Pancreas (tissue), 10 donors: Measurements from ENCODE around the gene JAKMIP1. TPM values are rescaled to one million over a fixed set of nuclear protein-coding genes. Genes with fewer than 3 reads are reported as not detected.

ENCODE experiments used
- ATAC-seq, 4 donors: fragments of 200-7000 bp; cut with Tn5 transposase; one replicate each; pipeline versions ENCODE4 v1.8.0 to v1.9.1; 2020; ENCODE audit warnings: mild to moderate bottlenecking in 4 of 4, moderate library complexity in 4 of 4
- DNase-seq, 6 donors: peaks; one replicate each; pipeline ENCODE4 v3.0.0-alpha.2; 2020
- FAIRE-seq: peaks from 2 replicates; lab custom pipeline; 2012; peaks lifted over from hg19 to GRCh38; lab: Jason Lieb, UNC
- H3K27ac ChIP-seq, 4 donors: fragments of 200-600 bp; sonication (generic); 1 replicate in 3 of 4; 2 replicates in 1 of 4; pipeline versions ENCODE4 v1.5.0 to v1.8.0; 2020
- H3K27me3 ChIP-seq, 4 donors: fragments of 200-600 bp; one replicate each; pipeline ENCODE4 v1.8.0; 2021
- H3K36me3 ChIP-seq, 3 donors: fragments of 200-600 bp; sonication (generic) in 1 of 3; one replicate each; pipeline versions ENCODE4 v1.5.0 to v1.8.0; 2020 to 2021
- H3K4me1 ChIP-seq, 3 donors: fragments of 200-600 bp; one replicate each; pipeline ENCODE4 v1.8.0; 2021
- H3K4me3 ChIP-seq, 4 donors: fragments of 200-600 bp; sonication (generic) in 2 of 4; one replicate each; pipeline versions ENCODE4 v1.5.0 to v1.8.0; 2020 to 2021
- H3K9me3 ChIP-seq, 4 donors: fragments of 200-600 bp; one replicate each; pipeline ENCODE4 v1.8.0; 2021
- CTCF ChIP-seq, 4 donors: fragments of 200-600 bp; sonication (generic) in 3 of 4; IDR thresholded peaks; one replicate each; pipeline versions ENCODE4 v1.5.0 to v1.8.0; 2021; ENCODE audit warnings: antibody characterized with exemption in 4 of 4
- WGBS, 2 donors: extraction: QIAGEN DNeasy Blood & Tissue Kit; methylation state at CpG; one replicate each; pipeline ENCODE4 v1.1.7; 2013; 5-methylcytosine and 5-hydroxymethylcytosine counted together
- intact Hi-C, 3 donors: fragments of 100-400 bp; cut with DNase I; formaldehyde crosslinking; loops; one replicate each; pipeline versions ENCODE4 v1.11.1 to v1.14.2; 2022
- polyA plus RNA-seq, 2 donors: library from polyadenylated mRNA; stranded (reverse); fragments of 200-250 nt; gene quantifications; one replicate each; pipeline ENCODE4 v1.2.3, GENCODE V29; 2013
- total RNA-seq, 6 donors: library from RNA; stranded (reverse); fragmentation: NEBNext Ultra II Directional in 4 of 6; extraction: Animal tissue kit (Norgen Biotek cat#: 25700) in 4 of 6; gene quantifications; one replicate each; pipeline versions ENCODE4 v1.2.1 to v1.2.4, GENCODE V29; 2021 to 2023
- donor health status: healthy with polysubstance abuse.
- donor health status: DM: no; HTN: no; CAD: no; lungs with moderate emphysema.
- donor health status: DM: no; HTN: no; CAD: no.
- donor health status: control.
- donor health status: control.
- donor health status: Bipolar disorder and iron deficiency.
- donor health status: DM: yes; HTN: yes; CAD: no.
- donor health status: DM: no; HTN: no; CAD: no.
- donor health status: DM: no; HTN: no; CAD: no.
- donor health status: DM: yes; HTN: yes; CAD: no.

Gene JAKMIP1
- total and polyA plus RNA-seq, 8 donors = 0.16 to 4.3 (median 0.59) TPM

- no peak for TF ChIP-seq CTCF (IDR thresholded peaks at IDR 0.05)
- no peak for FAIRE-seq
- DNase-seq = no peak
- ATAC-seq = no peak
- no peak overlapping the region for H3K27ac ChIP-seq
- 56 to 61% methylated on average over 18 of the region's 18 CpGs for WGBS, 2 donors
- no peaks in the 10 kb centered on the region for H3K4me1 ChIP-seq
- intact Hi-C loops = loop anchor here in 1 of 3 donors (10.0 kb wide), 1 partner anchor 81 kb away; no protein-coding TSS in a partner anchor
- H3K4me3 ChIP-seq = no peak overlapping the region
- no peaks in the 10 kb centered on the region for H3K36me3 ChIP-seq
- no peaks in the 10 kb centered on the region for H3K27me3 ChIP-seq
- H3K9me3 ChIP-seq = no peaks in the 10 kb centered on the region
Measured at GRCh38 chr4:6085691-6086628, 114.4 kb downstream of the JAKMIP1 start.

GRCh38 chr4:6085028-6085690 lies 115.2 kb downstream of the JAKMIP1 start:
- DNase-seq = no peak
- H3K27ac ChIP-seq = no peak overlapping the region
- ATAC-seq = no peak
- no peak for FAIRE-seq
- intact Hi-C loops = loop anchor here in 1 of 3 donors (10.0 kb wide), 1 partner anchor 80 kb away; no protein-coding TSS in a partner anchor
- no peaks in the 10 kb centered on the region for H3K36me3 ChIP-seq
- no peaks in the 10 kb centered on the region for H3K4me1 ChIP-seq
- TF ChIP-seq CTCF (IDR thresholded peaks at IDR 0.05) = no peak
- H3K4me3 ChIP-seq = no peak overlapping the region
- 76 to 77% methylated on average over 16 of the region's 16 CpGs for WGBS, 2 donors
- no peaks in the 10 kb centered on the region for H3K9me3 ChIP-seq
- no peaks in the 10 kb centered on the region for H3K27me3 ChIP-seq

- H3K4me3 ChIP-seq = no peak overlapping the region
- TF ChIP-seq CTCF (IDR thresholded peaks at IDR 0.05) = no peak
- H3K27ac ChIP-seq = no peak overlapping the region
- no peaks in the 10 kb centered on the region for H3K27me3 ChIP-seq
- no peaks in the 10 kb centered on the region for H3K9me3 ChIP-seq
- 59 to 72% methylated on average over 12 of the region's 12 CpGs for WGBS, 2 donors
- intact Hi-C loops = loop anchor here in 1 of 3 donors (10.0 kb wide), 1 partner anchor 75 kb away; no protein-coding TSS in a partner anchor
- no peak for DNase-seq
- H3K4me1 ChIP-seq = no peaks in the 10 kb centered on the region
- no peak for ATAC-seq
- no peaks in the 10 kb centered on the region for H3K36me3 ChIP-seq
- no peak for FAIRE-seq
Measured at GRCh38 chr4:6079965-6080364, 120.4 kb downstream of the JAKMIP1 start.

- WGBS, 2 donors = 52 to 70% methylated on average over 7 of the region's 7 CpGs
- no peak for DNase-seq
- intact Hi-C loops = no loop called here
- no peaks in the 10 kb centered on the region for H3K9me3 ChIP-seq
- H3K4me1 ChIP-seq = no peaks in the 10 kb centered on the region
- H3K4me3 ChIP-seq = no peak overlapping the region
- ATAC-seq = no peak
- H3K27me3 ChIP-seq = no peaks in the 10 kb centered on the region
- no peak overlapping the region for H3K27ac ChIP-seq
- H3K36me3 ChIP-seq = no peaks in the 10 kb centered on the region
- FAIRE-seq = no peak
- no peak for TF ChIP-seq CTCF (IDR thresholded peaks at IDR 0.05)
Measured at GRCh38 chr4:6078560-6078959, 121.8 kb downstream of the JAKMIP1 start.
